ENCODE data around the gene IGFBP3. TPM values are rescaled to one million over a fixed set of nuclear protein-coding genes. Genes with fewer than 3 reads are reported as not detected.

IGFBP3 gene
- total RNA-seq, 1 donor from 2014 or later, result 197 TPM

DNA sequence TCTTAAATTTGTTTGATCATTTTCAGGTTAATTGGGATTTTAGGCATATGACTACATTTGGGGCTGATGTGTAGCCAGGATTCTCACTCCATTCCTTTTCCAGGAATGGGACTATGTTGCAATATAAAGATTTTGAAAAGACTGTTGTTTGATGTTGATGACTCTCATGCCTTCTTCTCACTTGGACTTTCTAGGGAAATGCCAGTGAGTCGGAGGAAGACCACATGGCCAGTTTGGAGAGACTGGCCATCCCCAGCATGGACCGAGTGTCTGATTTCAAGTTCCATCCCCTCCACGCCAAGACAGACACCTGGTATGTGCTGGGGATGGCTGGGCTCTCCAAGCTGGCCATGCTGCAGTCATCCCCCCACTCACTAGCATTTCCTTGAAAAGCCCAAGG lies 5.5 kb downstream of the IGFBP3 start:
- TF ChIP-seq, protein P1, sequence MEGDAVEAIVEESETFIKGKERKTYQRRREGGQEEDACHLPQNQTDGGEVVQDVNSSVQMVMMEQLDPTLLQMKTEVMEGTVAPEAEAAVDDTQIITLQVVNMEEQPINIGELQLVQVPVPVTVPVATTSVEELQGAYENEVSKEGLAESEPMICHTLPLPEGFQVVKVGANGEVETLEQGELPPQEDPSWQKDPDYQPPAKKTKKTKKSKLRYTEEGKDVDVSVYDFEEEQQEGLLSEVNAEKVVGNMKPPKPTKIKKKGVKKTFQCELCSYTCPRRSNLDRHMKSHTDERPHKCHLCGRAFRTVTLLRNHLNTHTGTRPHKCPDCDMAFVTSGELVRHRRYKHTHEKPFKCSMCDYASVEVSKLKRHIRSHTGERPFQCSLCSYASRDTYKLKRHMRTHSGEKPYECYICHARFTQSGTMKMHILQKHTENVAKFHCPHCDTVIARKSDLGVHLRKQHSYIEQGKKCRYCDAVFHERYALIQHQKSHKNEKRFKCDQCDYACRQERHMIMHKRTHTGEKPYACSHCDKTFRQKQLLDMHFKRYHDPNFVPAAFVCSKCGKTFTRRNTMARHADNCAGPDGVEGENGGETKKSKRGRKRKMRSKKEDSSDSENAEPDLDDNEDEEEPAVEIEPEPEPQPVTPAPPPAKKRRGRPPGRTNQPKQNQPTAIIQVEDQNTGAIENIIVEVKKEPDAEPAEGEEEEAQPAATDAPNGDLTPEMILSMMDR (IDR thresholded peaks at IDR 0.05), result no peak
- TF ChIP-seq POLR2AphosphoS5 (IDR thresholded peaks at IDR 0.05; ENCODE audit: insufficient read depth in 1 of 2, low read depth in 1 of 2), result no peak
- TF ChIP-seq POLR2A (IDR thresholded peaks at IDR 0.05), result no peak
- H3K4me1 ChIP-seq, result peaks cover 43% of the 10 kb centered on the region
- intact Hi-C loops (cut with DNase I), result loop anchor here (10.0 kb wide), 1 partner anchor 1269 kb away; no protein-coding TSS in a partner anchor
- no peaks in the 10 kb centered on the region for H3K27me3 ChIP-seq
- no peaks in the 10 kb centered on the region for H3K9me3 ChIP-seq
- DNase-seq (ENCODE audit: extremely low spot score in 2 of 2), result no peak
- H3K27ac ChIP-seq, result no peak overlapping the region
- no peak overlapping the region for H3K4me3 ChIP-seq
- peaks cover 0 to 35% of the 10 kb centered on the region in 2 donors for H3K36me3 ChIP-seq

DNA sequence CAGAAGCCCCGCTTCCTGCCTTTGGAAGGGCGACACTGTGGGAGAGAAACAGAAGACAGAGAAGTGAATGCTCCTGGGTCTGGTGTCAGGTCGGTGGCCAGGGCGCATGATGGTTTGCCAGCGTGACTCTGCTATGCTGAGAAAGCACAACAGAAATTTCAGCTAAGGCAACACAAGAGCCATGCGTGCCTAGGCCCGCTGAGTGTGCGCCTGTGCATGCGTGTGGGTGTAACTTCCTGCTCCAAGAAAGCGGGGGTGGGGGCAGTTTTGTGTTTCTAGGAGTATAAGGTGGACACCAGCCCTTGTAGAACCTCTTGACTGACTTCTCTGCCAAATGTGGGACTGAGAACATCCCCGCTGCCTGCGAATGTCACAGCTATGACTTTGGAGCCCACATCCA lies 6.2 kb downstream of the IGFBP3 start:
- intact Hi-C loops (cut with DNase I), result loop anchor here (10.0 kb wide), 1 partner anchor 1270 kb away; no protein-coding TSS in a partner anchor
- TF ChIP-seq, protein P1 (IDR thresholded peaks at IDR 0.05), result no peak
- TF ChIP-seq POLR2A (IDR thresholded peaks at IDR 0.05), result no peak
- TF ChIP-seq POLR2AphosphoS5 (IDR thresholded peaks at IDR 0.05; ENCODE audit: insufficient read depth in 1 of 2, low read depth in 1 of 2), result no peak
- H3K36me3 ChIP-seq, result peaks cover 0 to 35% of the 10 kb centered on the region in 2 donors
- no peaks in the 10 kb centered on the region for H3K9me3 ChIP-seq
- H3K27ac ChIP-seq, result no peak overlapping the region
- no peak overlapping the region for H3K4me3 ChIP-seq
- H3K4me1 ChIP-seq, result peaks cover 37% of the 10 kb centered on the region
- DNase-seq (ENCODE audit: extremely low spot score in 2 of 2), result no peak
- no peaks in the 10 kb centered on the region for H3K27me3 ChIP-seq

DNA sequence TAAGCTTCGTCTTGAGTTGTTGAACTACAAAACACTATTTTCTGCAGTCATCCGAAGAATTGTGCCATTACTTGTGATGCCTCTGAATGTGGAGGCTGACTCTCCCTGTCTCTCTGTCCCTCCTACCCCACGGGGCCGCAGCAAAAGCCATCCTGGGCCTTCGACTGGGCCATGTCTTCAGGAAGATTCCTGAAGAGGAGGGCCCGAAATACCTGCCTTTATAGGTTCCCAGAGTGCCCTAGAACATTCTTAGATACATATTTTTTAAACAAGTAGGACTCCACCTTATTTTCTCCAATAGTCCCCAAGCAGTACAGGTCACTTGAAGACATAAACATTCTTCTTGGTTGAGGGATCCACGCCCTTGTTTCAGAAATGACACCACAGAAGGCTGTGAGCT lies 8.1 kb downstream of the IGFBP3 start:
- peaks cover 21% of the 10 kb centered on the region for H3K4me1 ChIP-seq
- H3K36me3 ChIP-seq, result peaks cover 0 to 35% of the 10 kb centered on the region in 2 donors
- no peaks in the 10 kb centered on the region for H3K9me3 ChIP-seq
- no peak overlapping the region for H3K27ac ChIP-seq
- no peaks in the 10 kb centered on the region for H3K27me3 ChIP-seq
- no peak for TF ChIP-seq POLR2AphosphoS5 (IDR thresholded peaks at IDR 0.05; ENCODE audit: insufficient read depth in 1 of 2, low read depth in 1 of 2)
- no peak for TF ChIP-seq POLR2A (IDR thresholded peaks at IDR 0.05)
- TF ChIP-seq, protein P1 (IDR thresholded peaks at IDR 0.05), result no peak
- DNase-seq (ENCODE audit: extremely low spot score in 2 of 2), result no peak
- intact Hi-C loops (cut with DNase I), result loop anchor here (10.0 kb wide), 1 partner anchor 1272 kb away; no protein-coding TSS in a partner anchor
- no peak overlapping the region for H3K4me3 ChIP-seq

DNA sequence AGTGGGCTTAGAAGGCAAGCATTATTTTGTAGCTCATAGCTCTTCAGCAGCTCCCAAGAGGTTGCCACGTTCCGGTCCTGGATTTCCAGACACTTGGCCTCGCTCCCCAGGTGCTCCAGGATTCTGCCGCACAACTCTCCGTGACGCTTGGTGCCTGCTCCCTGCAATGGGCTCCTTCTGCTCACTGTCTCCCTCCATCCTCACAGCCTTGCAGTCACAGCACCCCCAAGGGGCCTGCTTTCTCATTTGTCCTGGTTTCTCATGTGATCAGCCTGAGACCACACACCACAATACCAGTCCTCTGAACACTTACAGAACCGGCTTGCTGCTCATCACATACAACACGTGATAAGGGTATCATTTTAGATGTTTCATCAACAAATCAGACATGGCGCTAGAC lies 9.8 kb downstream of the IGFBP3 start:
- Histone ChIP-seq H3K27me3 (no peaks in the 10 kb centered on the region), H3K4me3 (no peak overlapping the region), H3K27ac (no peak overlapping the region), H3K4me1 (peaks cover 9% of the 10 kb centered on the region), H3K36me3 (peaks cover 0 to 35% of the 10 kb centered on the region in 2 donors), H3K9me3 (no peaks in the 10 kb centered on the region)
- intact Hi-C loops (cut with DNase I), result loop anchor here (10.0 kb wide), 1 partner anchor 1273 kb away; no protein-coding TSS in a partner anchor
- DNase-seq (ENCODE audit: extremely low spot score in 2 of 2), result no peak
- TF ChIP-seq, protein P1 (IDR thresholded peaks at IDR 0.05), result no peak
- TF ChIP-seq POLR2AphosphoS5 (IDR thresholded peaks at IDR 0.05; ENCODE audit: insufficient read depth in 1 of 2, low read depth in 1 of 2) (no peak), POLR2A (IDR thresholded peaks at IDR 0.05) (no peak)

DNA sequence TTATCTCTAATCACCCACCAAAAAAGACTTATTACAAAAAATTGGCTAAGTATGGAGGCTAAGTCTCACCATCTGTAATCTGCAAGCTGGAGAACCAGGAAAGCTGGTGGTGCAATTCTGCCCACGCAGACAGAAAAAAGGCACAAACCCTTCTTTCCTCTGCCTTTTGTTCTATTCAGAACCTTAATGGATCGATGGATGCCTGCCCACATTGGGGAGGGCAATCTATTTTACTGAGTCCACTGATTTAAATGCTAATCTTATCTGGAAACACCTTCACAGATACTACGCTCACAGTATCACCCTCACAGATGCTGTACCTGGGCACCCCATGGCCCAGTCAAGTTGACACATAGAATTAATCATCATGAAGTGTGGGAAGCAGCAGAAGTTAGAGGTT lies 10.2 kb downstream of the IGFBP3 start:
- no peaks in the 10 kb centered on the region for H3K27me3 ChIP-seq
- intact Hi-C loops (cut with DNase I), result loop anchor here (10.0 kb wide), 1 partner anchor 1274 kb away; no protein-coding TSS in a partner anchor
- no peak for DNase-seq (ENCODE audit: extremely low spot score in 2 of 2)
- TF ChIP-seq POLR2AphosphoS5 (IDR thresholded peaks at IDR 0.05; ENCODE audit: insufficient read depth in 1 of 2, low read depth in 1 of 2) (no peak), POLR2A (IDR thresholded peaks at IDR 0.05) (no peak)
- TF ChIP-seq, protein P1 (IDR thresholded peaks at IDR 0.05), result no peak
- H3K27ac ChIP-seq, result no peak overlapping the region
- peaks cover 5% of the 10 kb centered on the region for H3K4me1 ChIP-seq
- no peaks in the 10 kb centered on the region for H3K9me3 ChIP-seq
- no peak overlapping the region for H3K4me3 ChIP-seq
- peaks cover 0 to 31% of the 10 kb centered on the region in 2 donors for H3K36me3 ChIP-seq

Data from vagina (tissue), 2 donors.